Osteocyte (in vitro differentiated cells): ENCODE measurements around the gene BAX. TPM values are rescaled to one million over a fixed set of nuclear protein-coding genes. Genes with fewer than 3 reads are reported as not detected.
A peak's percentile ranks its signal among the peaks of the same experiment; 100 is the strongest.

Source experiments
- DNase-seq: peaks from one replicate; pipeline ENCODE4 v3.0.0; 2021; ENCODE audit warnings: mixed read lengths; ENCODE audit not compliant: unreplicated experiment; ENCODE audit errors: extremely low spot score
- H3K27ac Mint-ChIP-seq: one replicate; pipeline ENCODE4 v1.8.0; 2021; ENCODE audit warnings: mild to moderate bottlenecking, mixed read lengths; ENCODE audit not compliant: unreplicated experiment
- H3K27me3 Mint-ChIP-seq: one replicate; pipeline ENCODE4 v1.8.0; 2021; ENCODE audit warnings: mixed read lengths; ENCODE audit not compliant: unreplicated experiment
- H3K36me3 Mint-ChIP-seq: one replicate; pipeline ENCODE4 v1.8.0; 2021; ENCODE audit warnings: mixed read lengths; ENCODE audit not compliant: unreplicated experiment
- H3K4me1 Mint-ChIP-seq: one replicate; pipeline ENCODE4 v1.8.0; 2021; ENCODE audit warnings: mixed read lengths; ENCODE audit not compliant: unreplicated experiment
- H3K4me3 Mint-ChIP-seq: one replicate; pipeline ENCODE4 v1.8.0; 2021; ENCODE audit warnings: mild to moderate bottlenecking, moderate library complexity, mixed read lengths; ENCODE audit not compliant: unreplicated experiment
- H3K9me3 Mint-ChIP-seq: one replicate; pipeline ENCODE4 v1.8.0; 2021; ENCODE audit warnings: mixed read lengths; ENCODE audit not compliant: unreplicated experiment
- CTCF ChIP-seq: fragments of 200-600 bp; sonication (generic); IDR thresholded peaks from 2 replicates; pipeline ENCODE4 v1.5.0; 2021; ENCODE audit warnings: antibody characterized with exemption, mild to moderate bottlenecking, moderate library complexity
- total RNA-seq: library from RNA; stranded (reverse); gene quantifications from 2 replicates; pipeline ENCODE4 v1.2.1, GENCODE V29; 2021

BAX gene
- total RNA-seq, 1 donor from 2014 or later: 154 TPM

- DNase-seq: no peak
- no peaks in the 10 kb centered on the region for H3K9me3 Mint-ChIP-seq
These were observed 37.4 kb downstream of the BAX start for GRCh38 chr19:48991873-48992580.

GRCh38 chr19:48992581-48993174 lies 38.0 kb downstream of the BAX start:
- Mint-ChIP-seq H3K9me3 (no peaks in the 10 kb centered on the region), H3K4me3 (peak overlapping the region; percentile 94), H3K27me3 (no peaks in the 10 kb centered on the region), H3K36me3 (peaks cover 9% of the 10 kb centered on the region), H3K27ac (peak overlapping the region; percentile 89), H3K4me1 (peaks cover 25% of the 10 kb centered on the region)
- no peak for TF ChIP-seq CTCF
- no peak for DNase-seq

More at GRCh38 chr19:48991873-48992580, 37.4 kb downstream of the BAX start:
- peaks cover 8% of the 10 kb centered on the region for H3K36me3 Mint-ChIP-seq
- peaks cover 25% of the 10 kb centered on the region for H3K4me1 Mint-ChIP-seq
- peak overlapping the region; percentile 94 for H3K4me3 Mint-ChIP-seq
- TF ChIP-seq CTCF: no peak
- no peaks in the 10 kb centered on the region for H3K27me3 Mint-ChIP-seq
- peak overlapping the region; percentile 89 for H3K27ac Mint-ChIP-seq

GRCh38 chr19:48993175-48994034 lies 38.7 kb downstream of the BAX start, which contains the start of the genes GYS1 and RUVBL2:
Gene GYS1, minus strand, starts transcription at chr19:48993309. Its CDS starts 197 bp downstream, at chr19:48993112.
Gene RUVBL2, plus strand, starts transcription at chr19:48993887. Its CDS starts 25 bp downstream, at chr19:48993912.
- DNase-seq: peak; percentile 100
- peak within 1 kb of the TSS; percentile 98 for H3K27ac Mint-ChIP-seq
- no peaks in the 10 kb centered on the region for H3K9me3 Mint-ChIP-seq
- peak; percentile 99 for TF ChIP-seq CTCF
- peaks cover 7% of the 10 kb centered on the region for H3K36me3 Mint-ChIP-seq
- H3K27me3 Mint-ChIP-seq: no peaks in the 10 kb centered on the region
- H3K4me1 Mint-ChIP-seq: peaks cover 25% of the 10 kb centered on the region
- H3K4me3 Mint-ChIP-seq: peak within 1 kb of the TSS; percentile 94

GRCh38 chr19:48994035-48994386 lies 39.3 kb downstream of the BAX start:
- peaks cover 7% of the 10 kb centered on the region for H3K36me3 Mint-ChIP-seq
- TF ChIP-seq CTCF: no peak
- H3K27me3 Mint-ChIP-seq: no peaks in the 10 kb centered on the region
- peak overlapping the region; percentile 98 for H3K27ac Mint-ChIP-seq
- no peak for DNase-seq
- H3K9me3 Mint-ChIP-seq: no peaks in the 10 kb centered on the region
- H3K4me1 Mint-ChIP-seq: peaks cover 25% of the 10 kb centered on the region
- H3K4me3 Mint-ChIP-seq: peak overlapping the region; percentile 94
